Measurements from ENCODE around the gene ZNF557.

Gene ZNF557

DNA sequence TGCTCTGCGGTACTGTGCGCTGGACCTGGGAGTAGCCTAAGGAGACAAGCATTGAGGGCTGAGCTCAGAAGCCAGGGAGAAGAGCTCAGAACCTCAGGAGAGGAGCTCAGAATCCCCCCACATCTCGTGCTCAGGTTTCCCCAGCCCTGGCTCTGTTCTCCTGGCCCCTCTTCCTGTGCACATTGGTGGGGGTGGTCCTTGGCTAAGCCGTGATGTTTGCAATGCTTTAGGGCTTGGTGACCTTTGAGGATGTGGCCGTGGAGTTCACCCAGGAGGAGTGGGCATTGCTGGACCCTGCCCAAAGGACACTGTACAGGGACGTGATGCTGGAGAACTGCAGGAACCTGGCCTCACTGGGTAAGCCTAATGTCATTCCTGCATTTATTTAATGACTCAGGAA is 6.6 kb downstream of the ZNF557 start:
- no peak for DNase-seq

DNA sequence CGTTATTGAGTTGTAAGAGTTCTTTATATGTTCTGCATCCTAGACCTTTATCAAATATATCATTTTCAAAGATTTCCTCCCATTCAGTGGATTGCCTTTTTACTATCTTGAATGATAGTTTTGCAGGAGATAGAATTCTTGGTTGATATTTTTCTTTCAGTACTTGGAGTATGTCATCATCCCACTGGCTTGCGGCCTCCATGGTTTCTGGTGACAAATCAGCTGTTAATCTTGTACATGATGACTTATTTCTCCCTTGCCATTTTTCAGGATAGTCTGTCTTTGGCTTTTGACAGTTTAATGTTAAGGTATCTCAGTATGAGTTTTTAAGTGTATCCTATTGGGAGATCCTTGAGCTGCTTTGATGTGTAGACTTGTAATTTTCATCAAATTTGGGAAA is 8.5 kb downstream of the ZNF557 start:
- DNase-seq, result no peak

DNA sequence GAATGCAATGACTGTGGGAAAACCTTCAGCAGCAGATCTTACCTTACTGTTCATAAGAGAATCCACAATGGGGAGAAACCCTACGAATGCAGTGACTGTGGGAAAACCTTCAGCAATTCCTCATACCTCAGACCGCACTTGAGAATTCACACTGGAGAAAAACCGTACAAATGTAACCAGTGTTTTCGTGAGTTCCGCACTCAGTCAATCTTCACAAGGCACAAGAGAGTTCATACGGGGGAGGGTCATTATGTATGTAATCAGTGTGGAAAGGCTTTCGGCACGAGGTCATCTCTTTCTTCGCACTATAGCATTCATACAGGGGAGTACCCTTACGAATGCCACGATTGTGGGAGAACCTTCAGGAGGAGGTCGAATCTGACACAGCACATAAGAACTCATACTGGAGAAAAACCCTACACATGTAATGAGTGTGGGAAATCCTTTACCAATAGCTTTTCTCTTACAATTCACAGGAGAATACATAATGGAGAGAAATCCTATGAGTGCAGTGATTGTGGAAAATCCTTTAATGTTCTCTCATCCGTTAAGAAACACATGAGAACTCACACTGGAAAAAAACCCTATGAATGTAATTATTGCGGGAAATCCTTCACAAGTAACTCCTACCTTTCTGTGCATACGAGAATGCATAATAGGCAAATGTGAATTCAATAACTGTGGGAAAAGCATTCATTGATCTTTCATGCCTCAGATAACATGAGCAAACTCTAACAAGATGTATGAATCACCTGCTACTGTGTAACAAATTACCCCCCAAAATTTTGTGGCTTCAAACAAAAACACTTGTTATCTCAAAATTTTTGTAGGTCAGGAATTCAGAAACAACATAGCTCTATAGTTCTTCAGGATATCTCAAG is 13.8 kb downstream of the ZNF557 start:
- DNase-seq, result no peak

DNA sequence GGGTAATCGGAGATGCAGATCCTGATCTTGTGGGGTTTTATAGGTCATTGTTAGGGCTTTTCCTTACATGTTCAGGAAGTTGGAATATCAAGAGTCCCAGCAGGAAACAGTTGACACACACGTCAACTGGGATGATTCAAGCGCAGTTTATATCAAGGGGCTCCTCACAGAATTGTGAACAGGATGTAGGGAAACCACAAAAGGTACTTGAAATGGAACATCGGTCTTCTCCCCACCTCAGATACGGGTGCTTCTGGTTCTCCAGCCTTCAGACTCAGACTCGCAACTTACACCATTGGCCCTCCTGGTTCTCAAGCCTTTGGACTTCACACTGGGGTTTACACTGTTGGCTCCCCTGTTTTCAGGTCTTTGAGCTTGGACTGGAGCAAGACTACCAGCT is 19.5 kb downstream of the ZNF557 start:
- DNase-seq, result no peak

DNA sequence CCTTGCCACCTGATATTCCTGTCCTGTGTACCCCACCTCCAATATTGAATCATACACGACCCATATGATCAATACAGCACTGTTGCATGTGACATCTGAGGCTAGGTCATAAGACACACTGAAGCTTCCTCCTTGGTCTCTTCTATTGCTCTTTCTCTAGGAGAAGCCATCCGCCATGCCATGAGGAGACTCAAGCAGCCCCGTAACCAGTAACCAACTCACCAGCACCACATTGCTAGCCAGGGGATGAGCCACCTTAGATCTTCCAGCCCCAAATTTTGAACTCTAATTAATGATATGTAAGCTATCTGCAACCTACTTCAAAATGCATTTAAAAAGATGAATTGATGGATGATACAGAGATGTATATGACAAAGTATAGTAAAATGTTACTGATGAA is 28.6 kb downstream of the ZNF557 start:
- no peak for DNase-seq

DNA sequence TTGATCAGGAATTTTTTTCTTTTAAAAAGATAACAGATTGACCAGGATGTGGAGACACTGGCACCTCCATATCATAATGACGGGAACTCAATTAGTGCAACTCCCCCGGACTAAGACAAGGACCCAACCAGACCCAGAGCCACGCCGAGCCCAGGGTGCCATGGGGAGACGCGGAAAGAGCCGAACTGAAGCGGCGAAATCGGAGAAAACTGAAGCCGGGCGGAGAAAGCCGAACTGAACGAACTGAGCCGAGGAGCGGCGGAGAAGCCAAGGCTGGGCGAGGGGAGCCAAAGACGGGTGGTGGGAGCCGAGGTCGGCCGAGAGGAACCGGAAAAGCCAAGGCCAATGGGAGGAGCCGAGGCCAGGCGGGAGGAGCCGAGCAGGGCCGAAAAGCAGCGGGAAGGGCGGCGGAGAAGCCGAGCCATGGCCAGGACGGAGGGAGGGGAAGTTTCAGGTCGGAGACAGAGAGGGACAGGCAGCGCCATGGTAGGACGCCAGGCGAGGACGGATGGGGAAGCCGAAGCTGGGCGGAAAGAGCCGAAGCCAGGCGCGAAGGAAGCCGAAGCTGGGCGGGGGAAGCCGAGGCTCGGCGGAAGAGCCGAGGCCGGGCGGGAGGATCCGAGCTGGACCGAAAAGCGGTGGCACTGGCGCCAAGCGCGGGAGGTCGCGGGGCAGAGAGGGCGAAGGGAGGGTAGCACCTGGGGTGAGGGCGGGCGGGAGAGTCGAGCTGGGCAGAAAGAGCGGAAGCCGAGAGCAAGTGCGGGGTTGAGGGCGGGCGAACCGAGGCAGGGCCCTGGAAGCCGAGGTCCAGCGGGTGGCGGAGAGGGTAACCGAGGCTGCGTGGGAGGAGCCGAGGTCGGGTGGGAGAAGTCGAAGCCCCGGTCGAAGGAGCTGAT is 29.4 kb downstream of the ZNF557 start:
- peak; percentile 85 for DNase-seq

DNA sequence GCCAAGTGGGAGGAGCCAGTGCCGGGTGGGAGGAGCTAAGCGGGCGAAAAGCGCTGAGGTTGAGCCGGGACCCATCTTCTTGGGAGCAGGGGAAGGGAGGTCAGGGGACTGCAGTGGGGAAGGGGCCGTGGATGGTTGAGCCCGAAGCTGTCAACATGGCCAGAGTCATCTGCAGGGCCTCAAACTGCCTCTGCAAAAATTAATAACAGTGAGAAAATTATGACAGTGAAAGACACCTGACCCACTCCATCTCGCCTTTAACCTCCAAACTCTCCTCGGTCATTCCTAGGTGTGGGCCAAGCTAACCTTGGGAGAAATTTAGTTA is 30.1 kb downstream of the ZNF557 start:
- DNase-seq, result no peak

DNA sequence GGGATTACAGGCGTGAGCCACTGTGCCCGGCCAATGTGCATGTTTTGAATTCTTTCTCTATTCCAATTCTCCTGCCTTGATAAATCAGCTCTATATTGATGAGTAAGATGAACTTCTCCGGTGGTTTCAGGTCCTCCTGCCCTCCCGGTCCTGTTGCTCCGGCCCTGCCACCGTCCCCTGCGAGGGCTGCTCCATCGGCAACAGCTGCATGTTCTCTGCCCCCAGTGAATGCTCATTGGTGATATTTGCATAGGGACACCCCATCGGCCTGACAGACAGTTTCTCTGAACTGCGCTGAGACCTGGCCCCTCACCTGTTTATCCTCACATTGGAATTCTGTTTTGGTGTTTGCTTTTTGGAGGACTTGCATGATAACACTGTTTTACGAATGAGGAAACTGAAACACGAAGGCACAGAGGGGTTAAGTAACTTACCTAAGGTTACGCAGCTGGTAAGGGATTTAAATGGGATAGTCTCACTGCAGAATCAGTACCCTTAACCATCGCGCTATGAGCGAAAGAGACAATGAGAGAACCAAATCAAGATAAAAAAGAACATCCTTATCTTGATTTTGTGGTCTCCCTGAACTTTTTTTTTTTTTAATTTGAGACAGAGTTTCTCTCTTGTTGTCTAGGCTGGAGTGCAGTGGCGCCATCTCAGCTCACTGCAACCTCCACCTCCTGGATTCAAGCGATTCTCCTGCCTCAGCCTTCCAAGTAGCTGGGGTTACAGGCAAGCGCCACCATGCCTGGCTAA is 32.2 kb downstream of the ZNF557 start:
- DNase-seq, result no peak

DNA sequence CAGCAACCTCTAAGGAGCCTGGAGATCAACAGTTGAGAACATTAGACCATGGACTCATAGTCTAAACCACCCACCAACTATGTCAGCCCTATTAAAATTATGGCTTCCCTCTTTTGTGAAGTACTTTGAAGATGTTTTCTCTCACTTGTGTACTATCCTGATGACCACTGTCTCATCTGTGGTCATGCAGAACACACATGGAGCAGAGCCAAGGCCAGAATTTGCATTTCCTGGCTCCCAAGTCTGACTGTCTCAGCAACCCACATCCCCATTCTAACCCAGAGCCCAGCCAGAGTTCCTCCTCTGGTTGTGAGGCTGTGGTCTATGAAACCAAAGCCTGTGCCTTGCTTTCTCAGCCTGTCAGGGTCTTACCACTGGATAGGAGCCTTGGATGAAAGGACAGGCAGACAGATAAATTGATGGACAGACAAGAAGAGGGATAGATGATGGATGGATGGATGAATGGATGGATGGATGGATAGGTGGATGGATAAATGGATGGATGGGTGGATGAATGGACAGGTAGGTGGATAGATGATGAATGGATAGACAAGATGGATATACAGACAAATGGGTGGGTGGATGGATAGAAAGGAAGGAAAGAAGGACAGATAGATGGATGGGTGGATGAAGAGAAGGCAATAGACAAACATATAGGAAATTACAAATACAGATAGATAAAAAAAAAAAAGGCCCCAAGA is 35.4 kb downstream of the ZNF557 start:
- no peak for DNase-seq

DNA sequence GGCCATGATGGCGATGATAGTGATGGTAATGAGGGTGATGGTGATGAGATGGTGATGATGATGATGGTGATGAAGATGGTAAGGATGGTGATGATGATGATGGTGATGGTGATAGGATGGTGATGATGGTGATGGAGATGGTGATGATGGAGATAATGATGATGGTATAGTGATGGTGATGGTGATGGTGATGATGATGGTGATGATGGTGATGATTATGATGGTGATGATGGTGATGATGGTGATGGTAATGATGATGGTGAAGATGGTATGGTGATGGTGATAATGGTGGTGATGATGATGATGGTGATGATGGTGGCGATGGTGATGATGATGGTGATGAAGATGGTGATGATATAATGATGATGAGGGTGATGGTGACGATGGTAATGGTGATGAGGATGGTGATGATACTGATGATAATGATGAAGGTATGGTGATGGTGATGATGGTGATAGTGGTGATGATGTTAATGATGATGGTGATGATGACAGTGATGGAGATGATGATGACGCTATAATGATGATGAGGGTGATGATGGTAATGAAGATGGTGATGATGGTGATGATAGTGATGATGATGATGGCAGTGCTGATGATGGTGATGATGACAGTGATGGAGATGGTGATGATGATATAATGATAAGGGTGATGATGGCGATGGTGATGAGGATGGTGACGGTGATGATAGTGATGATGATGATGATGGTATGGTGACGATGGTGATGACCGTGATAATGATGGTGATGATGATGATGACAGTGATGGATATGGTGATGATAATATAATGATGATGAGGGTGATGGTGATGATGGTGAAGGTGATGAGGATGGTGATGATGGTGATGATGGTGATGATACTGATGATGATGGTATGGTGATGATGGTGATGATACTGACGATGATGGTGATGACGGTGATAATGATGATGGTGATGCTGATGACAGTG is 37.5 kb downstream of the ZNF557 start:
- DNase-seq, result no peak

DNA sequence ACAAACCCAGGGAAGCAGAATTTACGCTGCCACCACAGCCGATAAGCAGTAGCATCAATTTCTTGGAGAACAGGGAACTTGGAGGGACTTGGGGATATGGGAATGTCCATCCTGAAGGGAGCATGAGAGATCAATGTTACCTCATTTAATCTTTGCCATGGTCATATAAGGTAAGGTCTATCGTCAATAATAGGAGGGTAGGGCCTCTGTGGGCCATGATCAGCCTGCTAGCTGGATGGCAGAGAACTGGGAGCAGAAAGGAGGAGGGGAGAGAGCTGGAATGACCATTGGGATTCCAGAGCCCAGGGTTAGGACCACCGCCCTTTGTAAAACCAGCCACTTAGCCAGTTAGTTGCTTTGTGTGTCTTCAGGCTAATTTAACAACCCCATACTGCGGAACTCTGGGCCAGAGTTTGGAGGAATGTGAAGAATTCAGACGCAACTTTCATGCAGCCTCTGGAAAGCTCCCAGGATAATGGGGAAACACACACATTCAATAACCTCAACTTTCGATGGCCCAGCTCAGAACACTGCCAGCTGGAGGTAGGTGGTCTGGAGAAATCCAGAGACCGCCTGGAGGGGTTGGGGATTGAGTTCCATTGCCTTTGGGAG is 40.3 kb downstream of the ZNF557 start:
- no peak for DNase-seq

DNA sequence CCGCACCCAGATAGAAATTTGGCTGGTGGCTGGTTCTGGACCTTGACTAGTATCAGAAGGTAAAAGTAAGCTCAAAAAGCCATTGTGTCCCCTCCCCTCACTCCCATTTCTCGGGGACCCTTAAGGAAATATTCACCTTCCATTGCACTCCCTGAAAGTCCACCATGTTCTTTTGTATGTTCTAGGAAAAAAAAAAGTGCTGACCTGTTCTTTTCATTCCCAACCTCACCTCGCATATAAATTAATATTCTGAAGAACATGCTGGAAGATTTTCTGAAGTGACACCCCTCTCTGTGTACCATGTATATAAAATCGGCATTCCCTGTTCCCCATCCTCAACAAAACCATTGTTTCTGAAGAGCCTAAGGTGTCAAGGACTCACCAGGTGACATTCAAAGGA is 43.2 kb downstream of the ZNF557 start:
- no peak for DNase-seq

DNA sequence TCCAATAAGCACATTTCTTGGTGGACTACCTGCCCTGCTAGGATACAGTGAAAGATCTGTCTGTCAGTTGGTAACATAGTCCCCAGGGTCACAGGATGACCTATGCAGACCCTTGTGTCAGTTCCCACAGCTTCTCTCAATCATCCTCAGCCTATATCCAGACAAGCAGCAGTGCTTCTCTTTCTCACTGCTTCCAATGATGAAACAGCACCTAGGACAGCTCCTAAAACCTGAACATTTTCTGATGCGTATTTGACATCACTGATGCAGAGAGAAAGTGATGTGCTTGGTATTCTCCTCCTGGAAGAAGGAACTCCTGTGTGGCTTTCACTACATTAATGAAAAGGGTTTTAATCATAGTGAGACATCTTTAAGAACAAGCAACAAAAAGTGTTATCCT is 43.7 kb downstream of the ZNF557 start:
- DNase-seq, result no peak

DNA sequence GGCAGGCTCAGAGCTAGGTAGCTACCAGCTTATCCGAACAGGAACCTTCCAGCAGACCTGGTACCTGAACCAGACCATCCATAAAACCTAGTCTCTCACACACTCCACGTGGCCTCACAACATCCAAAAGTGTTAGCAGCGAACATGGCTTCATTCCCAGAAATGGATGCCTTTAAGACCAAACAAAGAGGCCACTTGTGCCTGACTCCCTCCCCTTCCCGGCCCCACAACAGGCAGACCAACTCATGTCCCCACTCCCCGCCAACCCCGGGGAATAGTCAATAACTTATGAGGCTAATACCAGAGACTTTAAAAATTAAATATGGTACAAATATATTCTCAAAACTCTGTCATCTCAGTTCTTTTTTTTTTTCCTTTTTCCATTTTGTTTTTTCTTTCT is 46.2 kb downstream of the ZNF557 start:
- DNase-seq, result no peak

DNA sequence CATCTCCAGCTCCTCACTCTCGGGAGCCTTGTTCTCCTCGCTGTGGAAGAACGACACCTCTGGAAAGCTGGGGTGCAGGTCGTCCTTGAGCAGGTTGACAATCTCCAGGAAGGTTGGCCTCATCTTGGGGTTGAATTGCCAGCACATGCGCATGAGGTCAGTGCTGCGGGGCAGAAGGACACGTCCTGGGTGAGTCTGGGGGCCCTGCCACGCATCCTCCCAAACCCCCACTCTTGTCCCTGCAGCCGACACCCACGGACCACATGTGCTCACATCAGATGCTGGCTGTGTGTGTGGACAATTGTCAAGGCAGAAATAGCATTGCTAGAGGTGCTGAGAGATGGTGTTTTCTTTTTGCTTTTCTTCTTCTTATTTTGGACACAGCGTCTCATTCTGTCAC is 47.7 kb downstream of the ZNF557 start:
- no peak for DNase-seq

DNA sequence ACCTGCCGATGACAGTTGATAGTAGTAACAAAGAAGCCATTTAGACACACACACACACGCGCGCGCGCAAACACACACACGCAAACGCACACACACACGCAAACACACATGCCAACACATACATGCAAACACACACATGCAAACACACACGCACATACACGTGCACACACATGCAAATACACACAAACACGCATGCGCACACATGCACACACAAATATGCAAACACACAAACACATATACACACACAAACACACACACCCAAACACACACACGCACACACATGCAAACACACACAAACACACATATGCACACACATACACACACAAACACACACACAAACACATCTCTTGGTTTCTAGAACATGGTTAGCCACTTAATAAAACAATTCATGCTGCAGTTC is 50.1 kb downstream of the ZNF557 start:
- DNase-seq, result no peak

DNA sequence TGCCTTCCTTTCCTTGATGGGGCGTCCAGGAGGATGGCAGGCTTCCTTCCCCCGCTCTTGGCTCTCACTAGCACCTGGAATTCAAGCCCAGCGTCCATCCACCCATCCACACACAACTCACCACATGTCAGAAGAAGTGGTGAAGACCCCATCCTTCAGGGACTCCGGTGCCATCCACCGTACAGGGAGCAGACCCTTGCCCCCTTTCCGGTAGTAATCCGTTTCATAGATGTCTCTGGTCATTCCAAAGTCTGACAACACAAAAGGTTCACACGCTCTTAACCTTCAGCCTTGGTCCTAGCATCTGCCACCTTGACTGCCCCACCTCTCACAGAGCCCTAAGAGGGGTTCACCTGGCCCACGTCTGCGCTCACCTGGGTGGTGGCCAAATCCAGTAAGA is 51.0 kb downstream of the ZNF557 start:
- no peak for DNase-seq

DNA sequence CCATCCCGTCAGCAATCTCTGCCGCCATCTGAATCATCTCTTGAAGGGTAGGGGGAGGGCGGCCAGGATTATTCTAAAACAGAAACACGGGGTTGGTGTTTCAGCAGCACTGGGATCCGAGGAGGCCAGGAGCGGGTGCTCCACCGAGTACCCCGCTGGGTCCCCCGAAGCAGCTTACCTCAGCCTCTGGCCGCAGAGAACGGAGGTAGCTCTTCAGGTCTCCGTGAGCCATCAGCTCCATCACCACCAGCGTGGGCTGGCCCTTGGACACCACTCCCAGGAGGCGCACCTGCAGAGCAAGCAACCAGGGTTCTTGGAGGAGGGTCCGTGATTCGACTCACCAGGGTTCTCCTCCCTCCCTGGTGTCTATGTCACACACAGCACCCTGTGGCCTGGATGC is 53.2 kb downstream of the ZNF557 start:
- DNase-seq, result no peak

DNA sequence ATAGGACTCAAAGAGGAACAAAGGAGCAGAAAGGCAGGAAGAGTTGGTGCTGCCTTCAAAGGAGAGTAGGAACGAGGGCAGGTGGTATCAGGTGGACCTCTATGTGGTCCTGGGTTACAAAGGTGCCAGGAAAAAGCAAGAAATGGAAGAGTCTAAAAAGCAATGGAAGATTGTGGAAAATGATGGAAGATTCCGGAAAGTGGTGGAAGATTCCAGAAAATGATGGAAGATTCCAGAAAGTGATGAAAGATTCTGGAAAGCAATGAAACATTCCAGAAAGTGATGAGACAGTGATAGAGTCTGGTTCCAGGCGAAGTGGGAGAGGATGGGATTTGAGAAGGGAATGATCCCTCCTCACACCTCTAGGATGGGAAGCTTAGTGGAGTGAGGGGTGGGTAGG is 55.3 kb downstream of the ZNF557 start:
- DNase-seq, result no peak

DNA sequence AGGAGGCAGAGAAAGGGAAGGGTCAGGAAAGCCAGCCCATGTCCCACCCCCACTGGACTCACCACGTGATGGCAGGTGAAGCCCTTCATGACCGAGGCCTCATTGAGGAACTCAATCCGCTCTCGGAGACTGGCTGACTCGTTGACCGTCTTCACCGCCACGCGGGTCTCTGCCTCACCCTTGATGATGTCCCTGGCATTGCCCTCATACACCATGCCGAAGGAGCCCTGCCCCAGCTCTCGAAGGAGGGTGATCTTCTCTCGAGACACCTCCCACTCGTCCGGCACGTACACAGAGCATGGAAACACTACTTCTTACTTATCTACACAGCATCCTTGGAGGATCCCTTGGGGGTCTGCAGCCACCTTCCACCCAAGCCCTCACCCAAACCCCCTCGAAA is 55.7 kb downstream of the ZNF557 start:
- DNase-seq, result no peak

DNA sequence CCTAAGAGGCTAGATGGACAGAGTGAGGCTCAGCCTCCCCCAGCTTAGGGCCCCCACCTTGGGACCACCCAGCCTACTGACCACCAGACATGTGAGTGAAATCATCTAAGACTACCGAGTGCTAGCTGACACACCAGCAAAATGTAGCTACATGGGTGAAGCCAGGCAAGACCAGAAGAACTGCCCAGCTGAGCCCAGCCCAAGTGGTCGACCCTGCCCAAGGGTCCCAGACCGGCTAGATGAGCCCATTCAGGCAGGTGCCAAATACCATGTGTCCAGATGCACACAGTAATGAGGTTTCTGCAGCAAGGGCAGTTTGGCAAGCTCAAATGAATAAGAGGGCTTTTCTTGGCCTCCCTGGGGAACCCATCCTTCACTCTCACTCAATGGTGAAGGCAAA is 56.6 kb downstream of the ZNF557 start:
- no peak for DNase-seq
